Lung (tissue), 12 donors: ENCODE data around the gene VPS8. TPM values are rescaled to one million over a fixed set of nuclear protein-coding genes. Genes with fewer than 3 reads are reported as not detected.
A peak's percentile ranks its signal among the peaks of the same experiment; 100 is the strongest.

Experiments used
- ATAC-seq: fragments of 200-7000 bp; cut with Tn5 transposase; one replicate; pipeline ENCODE4 v1.9.1; 2020; ENCODE audit warnings: moderate number of reproducible peaks; ENCODE audit not compliant: insufficient read depth, low FRiP score
- DNase-seq, 3 donors: peaks; one replicate each; pipeline ENCODE4 v3.0.0-alpha.2; 2013 to 2017
- H3K27ac ChIP-seq, 2 donors: one replicate each; pipeline ENCODE4 v1.5.1; 2013; ENCODE audit warnings: mild to moderate bottlenecking in 2 of 2, moderate library complexity in 2 of 2, control low read depth in 1 of 2, inconsistent platforms in 1 of 2, low read depth in 1 of 2, low read length in 1 of 2
- H3K27me3 ChIP-seq, 3 donors: one replicate each; pipeline ENCODE4 v1.5.1; 2013; ENCODE audit warnings: low read length in 2 of 3; ENCODE audit not compliant: control insufficient read depth in 3 of 3, insufficient read depth in 3 of 3
- H3K36me3 ChIP-seq, 4 donors: one replicate each; pipeline ENCODE4 v1.5.1; 2013; ENCODE audit warnings: low read length in 4 of 4, mild to moderate bottlenecking in 1 of 4, moderate library complexity in 1 of 4; ENCODE audit not compliant: control insufficient read depth in 4 of 4, insufficient read depth in 4 of 4
- H3K4me1 ChIP-seq, 5 donors: one replicate each; pipeline ENCODE4 v1.5.1; 2013; ENCODE audit warnings: low read length in 5 of 5, mild to moderate bottlenecking in 2 of 5, moderate library complexity in 1 of 5; ENCODE audit not compliant: control insufficient read depth in 5 of 5, insufficient read depth in 5 of 5
- H3K4me3 ChIP-seq: one replicate; pipeline ENCODE4 v1.5.1; 2013; ENCODE audit warnings: mild to moderate bottlenecking, control low read depth, moderate library complexity
- H3K9ac ChIP-seq, 2 donors: one replicate each; pipeline ENCODE4 v1.5.1; 2013; ENCODE audit warnings: low read length in 2 of 2, control low read depth in 1 of 2; ENCODE audit not compliant: insufficient read depth in 1 of 2
- H3K9me3 ChIP-seq, 4 donors: one replicate each; pipeline ENCODE4 v1.5.1; 2013; ENCODE audit warnings: low read length in 3 of 4, mild to moderate bottlenecking in 1 of 4, moderate library complexity in 1 of 4; ENCODE audit not compliant: control insufficient read depth in 4 of 4, insufficient read depth in 3 of 4
- WGBS, 2 donors: extraction: QIAGEN DNeasy Blood & Tissue Kit; methylation state at CpG; one replicate each; pipeline ENCODE4 v1.1.7; 2013; 5-methylcytosine and 5-hydroxymethylcytosine counted together
- polyA plus RNA-seq, 2 donors: library from polyadenylated mRNA; stranded (reverse); fragments of 200-250 nt; gene quantifications; one replicate each; pipeline ENCODE4 v1.2.1, GENCODE V29; 2013
- total RNA-seq, 2 donors: library from RNA; depleted of rRNA in 1 of 2; stranded (reverse); fragments of >200 nt in 1 of 2; gene quantifications; one replicate each; pipeline ENCODE4 v1.2.1, GENCODE V29; 2014 to 2021
- TF ChIP-seq, protein P1 (sequence below): IDR thresholded peaks from 2 replicates; pipeline ENCODE4 v1.5.1; 2012; ENCODE audit warnings: mild to moderate bottlenecking; ENCODE audit errors: control extremely low read depth, extremely low read depth
- donor health status: control.
- donor health status: control.
- donor health status: Bipolar disorder and iron deficiency.
- donor health status: healthy.
- donor health status: DM: yes; HTN: yes; CAD: no.

Gene VPS8
- total and polyA plus RNA-seq, 4 donors = 13.9 to 184 (median 38.5) TPM

DNA sequence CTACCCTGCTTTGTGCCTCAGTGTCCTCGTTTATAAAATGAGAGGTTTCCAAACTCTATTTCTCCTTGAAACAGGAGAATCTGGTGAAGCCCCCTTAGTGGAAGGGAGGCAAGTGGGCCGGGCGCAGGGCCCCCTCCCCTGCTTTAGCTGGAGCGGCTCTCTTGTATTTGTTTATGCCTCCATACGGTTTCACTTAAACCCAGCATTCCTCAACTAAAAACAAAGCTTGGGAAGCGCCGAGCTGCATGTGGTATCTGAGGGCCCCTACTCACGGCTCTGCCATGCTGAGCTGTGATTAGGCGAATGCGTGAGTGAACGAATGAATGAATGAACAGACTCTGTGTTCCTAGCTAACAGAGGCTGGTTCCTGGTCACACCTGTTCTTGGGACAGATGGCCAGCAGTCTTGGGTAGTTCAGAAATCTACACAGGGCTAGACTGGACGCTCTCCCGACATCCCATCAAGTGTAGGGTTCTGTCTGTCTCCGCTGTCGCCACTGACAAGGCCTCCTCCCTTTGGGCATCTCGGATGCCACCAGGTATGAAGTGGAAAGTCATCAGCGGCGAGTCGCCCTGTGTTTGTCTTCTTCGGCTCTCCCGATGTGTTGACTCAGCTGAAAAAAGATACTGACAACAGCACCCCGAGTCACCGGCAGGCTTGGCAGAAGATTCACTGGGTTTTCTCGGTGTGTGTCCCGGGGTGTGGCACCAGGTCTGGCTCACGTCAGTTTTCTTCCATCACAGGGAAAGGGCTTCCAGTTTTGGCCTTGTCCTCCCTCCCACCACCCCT, 42.4 kb upstream of the VPS8 start:
- TF ChIP-seq, protein P1, sequence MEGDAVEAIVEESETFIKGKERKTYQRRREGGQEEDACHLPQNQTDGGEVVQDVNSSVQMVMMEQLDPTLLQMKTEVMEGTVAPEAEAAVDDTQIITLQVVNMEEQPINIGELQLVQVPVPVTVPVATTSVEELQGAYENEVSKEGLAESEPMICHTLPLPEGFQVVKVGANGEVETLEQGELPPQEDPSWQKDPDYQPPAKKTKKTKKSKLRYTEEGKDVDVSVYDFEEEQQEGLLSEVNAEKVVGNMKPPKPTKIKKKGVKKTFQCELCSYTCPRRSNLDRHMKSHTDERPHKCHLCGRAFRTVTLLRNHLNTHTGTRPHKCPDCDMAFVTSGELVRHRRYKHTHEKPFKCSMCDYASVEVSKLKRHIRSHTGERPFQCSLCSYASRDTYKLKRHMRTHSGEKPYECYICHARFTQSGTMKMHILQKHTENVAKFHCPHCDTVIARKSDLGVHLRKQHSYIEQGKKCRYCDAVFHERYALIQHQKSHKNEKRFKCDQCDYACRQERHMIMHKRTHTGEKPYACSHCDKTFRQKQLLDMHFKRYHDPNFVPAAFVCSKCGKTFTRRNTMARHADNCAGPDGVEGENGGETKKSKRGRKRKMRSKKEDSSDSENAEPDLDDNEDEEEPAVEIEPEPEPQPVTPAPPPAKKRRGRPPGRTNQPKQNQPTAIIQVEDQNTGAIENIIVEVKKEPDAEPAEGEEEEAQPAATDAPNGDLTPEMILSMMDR = no peak
- Histone ChIP-seq H3K4me3 (no peak overlapping the region), H3K27ac (no peak overlapping the region), H3K36me3 (no peaks in the 10 kb centered on the region), H3K27me3 (no peaks in the 10 kb centered on the region), H3K4me1 (peaks cover 0 to 33% (median 12%) of the 10 kb centered on the region in 5 donors), H3K9ac (no peak overlapping the region), H3K9me3 (no peaks in the 10 kb centered on the region)
- DNase-seq (peak in 1 of 3 donors; percentile 30), ATAC-seq (no peak)
- WGBS, 2 donors = 87 to 92% methylated on average over 26 of the region's 26 CpGs

DNA sequence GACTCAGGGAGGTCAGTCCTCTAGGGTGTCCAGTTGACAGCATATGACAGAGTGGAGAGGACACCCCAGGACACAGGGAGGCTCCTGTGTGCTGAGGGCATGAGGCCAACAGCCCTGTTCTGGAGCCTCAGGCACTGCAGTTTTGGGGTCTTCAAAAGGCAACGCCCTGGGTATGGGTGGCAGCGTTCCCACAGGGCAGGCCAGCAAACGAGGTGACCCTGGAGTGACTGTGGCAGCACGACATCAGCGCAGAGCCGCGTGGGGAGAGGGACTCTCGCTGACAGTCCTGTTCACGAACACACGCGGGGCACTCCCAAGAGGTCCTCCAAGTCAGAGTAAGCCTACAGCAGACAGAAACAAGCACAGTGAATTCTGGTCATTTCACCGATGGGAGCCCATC, 41.4 kb upstream of the VPS8 start:
- H3K27me3 ChIP-seq = no peaks in the 10 kb centered on the region
- no peak overlapping the region for H3K27ac ChIP-seq
- no peak overlapping the region for H3K4me3 ChIP-seq
- ATAC-seq (no peak), DNase-seq (no peak)
- no peaks in the 10 kb centered on the region for H3K9me3 ChIP-seq
- peaks cover 0 to 33% (median 12%) of the 10 kb centered on the region in 5 donors for H3K4me1 ChIP-seq
- no peaks in the 10 kb centered on the region for H3K36me3 ChIP-seq
- H3K9ac ChIP-seq = no peak overlapping the region
- TF ChIP-seq, protein P1 = no peak
- WGBS, 2 donors = 92 to 93% methylated on average over 12 of the region's 12 CpGs

DNA sequence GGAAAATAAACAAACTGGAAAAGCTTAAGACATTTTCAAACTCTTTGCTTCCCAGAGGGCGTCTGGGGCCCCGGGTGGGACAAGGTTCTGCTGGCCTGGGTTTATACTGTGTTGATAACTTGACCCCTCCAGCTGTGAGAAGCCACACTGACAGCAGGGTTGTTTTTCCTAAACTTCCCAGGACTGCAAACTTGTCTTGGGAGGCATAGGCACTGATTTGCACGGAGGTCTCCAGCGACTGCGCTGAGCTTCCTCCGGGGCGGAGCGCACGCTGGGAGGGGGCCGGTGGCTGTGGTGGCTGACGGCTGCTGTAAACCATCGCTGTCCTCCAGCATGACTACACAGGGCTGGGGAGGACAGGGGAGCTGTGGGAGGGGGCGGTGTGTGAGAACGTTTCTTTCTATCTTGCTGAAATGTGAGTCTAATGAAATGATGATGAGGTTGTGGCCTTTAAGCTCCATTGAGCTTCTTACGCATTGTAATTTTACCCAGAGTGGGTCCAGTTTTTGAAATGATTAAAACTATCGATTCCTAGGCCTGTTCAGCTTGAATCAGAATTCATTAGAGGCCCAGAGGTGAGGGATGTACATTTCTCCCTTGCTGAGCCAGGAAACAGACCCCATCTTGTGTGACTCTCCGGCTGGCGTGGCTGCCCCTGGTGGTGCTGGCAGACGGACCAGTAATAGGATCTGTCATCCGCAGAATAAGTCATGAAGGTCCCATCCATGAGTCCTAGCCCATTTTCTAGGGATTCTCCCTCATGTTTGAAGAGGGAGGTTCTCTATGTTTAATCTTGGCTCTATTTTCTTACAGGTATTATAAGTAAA, 40.5 kb upstream of the VPS8 start:
- 68 to 79% methylated on average over 20 of the region's 20 CpGs for WGBS, 2 donors

More for the DNA sequence above, 40.5 kb upstream of the VPS8 start:
- no peak overlapping the region for H3K27ac ChIP-seq
- ATAC-seq = no peak
- no peak overlapping the region for H3K9ac ChIP-seq
- peak; percentile 54 to 75 (median 66) for DNase-seq
- no peak overlapping the region for H3K4me3 ChIP-seq
- TF ChIP-seq, protein P1 = no peak
- no peaks in the 10 kb centered on the region for H3K27me3 ChIP-seq
- H3K36me3 ChIP-seq = no peaks in the 10 kb centered on the region
- peaks cover 0 to 33% (median 12%) of the 10 kb centered on the region in 5 donors for H3K4me1 ChIP-seq
- no peaks in the 10 kb centered on the region for H3K9me3 ChIP-seq
